IMR-90 (cell line): ENCODE results near the gene PEX16.

Experiments
- CEBPB ChIP-seq: IDR thresholded peaks from 2 replicates; pipeline ENCODE4 v1.6.1; 2012; ENCODE audit warnings: low read depth, low read length, improper control_type of control experiment
- FOS ChIP-seq: fragments of 150-350 bp; IDR thresholded peaks from 2 replicates; pipeline ENCODE4 v1.6.1; 2016; ENCODE audit warnings: low read depth, low read length
- MAZ ChIP-seq: IDR thresholded peaks from 2 replicates; pipeline ENCODE4 v1.6.1; 2012; ENCODE audit warnings: low read depth, mild to moderate bottlenecking, low read length, improper control_type of control experiment, moderate library complexity, borderline replicate concordance
- POLR2A ChIP-seq: IDR thresholded peaks from 2 replicates; pipeline ENCODE4 v1.6.1; 2012; ENCODE audit warnings: mild to moderate bottlenecking, low read depth, low read length
- RCOR1 ChIP-seq: IDR thresholded peaks from 2 replicates; pipeline ENCODE4 v1.6.1; 2012; ENCODE audit warnings: mild to moderate bottlenecking, low read length, improper control_type of control experiment; ENCODE audit not compliant: insufficient replicate concordance
- RFX5 ChIP-seq: IDR thresholded peaks from 2 replicates; pipeline ENCODE4 v1.8.0; 2012; ENCODE audit warnings: low read depth, mild to moderate bottlenecking, low read length, moderate library complexity
- SMC3 ChIP-seq: fragments of 150-350 bp; IDR thresholded peaks from 2 replicates; pipeline ENCODE4 v1.6.1; 2016; ENCODE audit warnings: low read depth, mild to moderate bottlenecking, antibody characterized with exemption, low read length, moderate library complexity
- TF ChIP-seq, protein P1 (sequence below): conservative IDR thresholded peaks from 2 replicates; pipeline ENCODE4 v1.5.1; 2012; ENCODE audit warnings: mild to moderate bottlenecking, low read depth, low read length, improper control_type of control experiment
- TF ChIP-seq, protein P2 (sequence below): fragments of 150-350 bp; IDR thresholded peaks from 2 replicates; pipeline ENCODE4 v1.6.1; 2017; ENCODE audit warnings: mild to moderate bottlenecking, antibody characterized with exemption, low read length, low read depth
- TF ChIP-seq, protein P3 (sequence below): fragments of 150-350 bp; IDR thresholded peaks from 2 replicates; pipeline ENCODE4 v1.6.1; 2016; ENCODE audit warnings: low read depth, mild to moderate bottlenecking, low read length, moderate library complexity, borderline replicate concordance

DNA sequence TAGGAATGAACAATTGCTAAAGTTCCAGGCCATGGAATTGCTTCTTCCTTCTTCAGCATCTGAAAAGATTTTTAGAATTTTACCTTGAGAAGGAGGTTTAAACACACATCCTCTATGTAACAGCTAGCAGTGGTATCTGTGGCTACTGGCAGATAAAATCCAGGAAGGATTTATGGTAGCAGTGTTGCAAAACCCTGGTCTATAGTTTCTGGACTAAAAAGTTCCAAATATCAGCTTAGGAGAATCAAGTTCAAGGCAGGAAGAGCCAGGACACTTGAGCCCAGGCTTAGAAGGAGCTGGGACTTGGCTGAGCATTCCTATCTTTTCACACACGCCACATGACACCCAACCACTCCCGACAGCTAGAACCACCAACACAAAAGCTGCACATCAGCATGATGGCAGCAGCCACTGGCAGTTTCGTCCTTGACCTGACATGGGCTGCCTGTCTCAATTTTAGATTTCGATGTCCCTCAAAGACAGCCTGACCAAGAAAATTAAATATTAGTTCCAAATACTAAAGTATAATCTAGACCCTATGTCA, 18.9 kb upstream of the PEX16 start:
- TF ChIP-seq, protein P1, sequence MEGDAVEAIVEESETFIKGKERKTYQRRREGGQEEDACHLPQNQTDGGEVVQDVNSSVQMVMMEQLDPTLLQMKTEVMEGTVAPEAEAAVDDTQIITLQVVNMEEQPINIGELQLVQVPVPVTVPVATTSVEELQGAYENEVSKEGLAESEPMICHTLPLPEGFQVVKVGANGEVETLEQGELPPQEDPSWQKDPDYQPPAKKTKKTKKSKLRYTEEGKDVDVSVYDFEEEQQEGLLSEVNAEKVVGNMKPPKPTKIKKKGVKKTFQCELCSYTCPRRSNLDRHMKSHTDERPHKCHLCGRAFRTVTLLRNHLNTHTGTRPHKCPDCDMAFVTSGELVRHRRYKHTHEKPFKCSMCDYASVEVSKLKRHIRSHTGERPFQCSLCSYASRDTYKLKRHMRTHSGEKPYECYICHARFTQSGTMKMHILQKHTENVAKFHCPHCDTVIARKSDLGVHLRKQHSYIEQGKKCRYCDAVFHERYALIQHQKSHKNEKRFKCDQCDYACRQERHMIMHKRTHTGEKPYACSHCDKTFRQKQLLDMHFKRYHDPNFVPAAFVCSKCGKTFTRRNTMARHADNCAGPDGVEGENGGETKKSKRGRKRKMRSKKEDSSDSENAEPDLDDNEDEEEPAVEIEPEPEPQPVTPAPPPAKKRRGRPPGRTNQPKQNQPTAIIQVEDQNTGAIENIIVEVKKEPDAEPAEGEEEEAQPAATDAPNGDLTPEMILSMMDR, result no peak
- TF ChIP-seq CEBPB, result no peak
- no peak for TF ChIP-seq POLR2A
- TF ChIP-seq, protein P2, sequence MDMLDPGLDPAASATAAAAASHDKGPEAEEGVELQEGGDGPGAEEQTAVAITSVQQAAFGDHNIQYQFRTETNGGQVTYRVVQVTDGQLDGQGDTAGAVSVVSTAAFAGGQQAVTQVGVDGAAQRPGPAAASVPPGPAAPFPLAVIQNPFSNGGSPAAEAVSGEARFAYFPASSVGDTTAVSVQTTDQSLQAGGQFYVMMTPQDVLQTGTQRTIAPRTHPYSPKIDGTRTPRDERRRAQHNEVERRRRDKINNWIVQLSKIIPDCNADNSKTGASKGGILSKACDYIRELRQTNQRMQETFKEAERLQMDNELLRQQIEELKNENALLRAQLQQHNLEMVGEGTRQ, result no peak
- TF ChIP-seq RFX5, result no peak
- no peak for TF ChIP-seq MAZ
- TF ChIP-seq FOS, result no peak
- no peak for TF ChIP-seq RCOR1
- TF ChIP-seq SMC3, result no peak
- TF ChIP-seq, protein P3, sequence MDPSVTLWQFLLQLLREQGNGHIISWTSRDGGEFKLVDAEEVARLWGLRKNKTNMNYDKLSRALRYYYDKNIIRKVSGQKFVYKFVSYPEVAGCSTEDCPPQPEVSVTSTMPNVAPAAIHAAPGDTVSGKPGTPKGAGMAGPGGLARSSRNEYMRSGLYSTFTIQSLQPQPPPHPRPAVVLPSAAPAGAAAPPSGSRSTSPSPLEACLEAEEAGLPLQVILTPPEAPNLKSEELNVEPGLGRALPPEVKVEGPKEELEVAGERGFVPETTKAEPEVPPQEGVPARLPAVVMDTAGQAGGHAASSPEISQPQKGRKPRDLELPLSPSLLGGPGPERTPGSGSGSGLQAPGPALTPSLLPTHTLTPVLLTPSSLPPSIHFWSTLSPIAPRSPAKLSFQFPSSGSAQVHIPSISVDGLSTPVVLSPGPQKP, result no peak
